ENCODE measurements around the gene FREY1. TPM values are rescaled to one million over a fixed set of nuclear protein-coding genes. Genes with fewer than 3 reads are reported as not detected.

The FREY1 gene
- polyA plus RNA-seq, 1 donor (not counting 4 experiments of a cell fraction or from before 2014, with no cell fraction given) = 0.25 TPM

DNA sequence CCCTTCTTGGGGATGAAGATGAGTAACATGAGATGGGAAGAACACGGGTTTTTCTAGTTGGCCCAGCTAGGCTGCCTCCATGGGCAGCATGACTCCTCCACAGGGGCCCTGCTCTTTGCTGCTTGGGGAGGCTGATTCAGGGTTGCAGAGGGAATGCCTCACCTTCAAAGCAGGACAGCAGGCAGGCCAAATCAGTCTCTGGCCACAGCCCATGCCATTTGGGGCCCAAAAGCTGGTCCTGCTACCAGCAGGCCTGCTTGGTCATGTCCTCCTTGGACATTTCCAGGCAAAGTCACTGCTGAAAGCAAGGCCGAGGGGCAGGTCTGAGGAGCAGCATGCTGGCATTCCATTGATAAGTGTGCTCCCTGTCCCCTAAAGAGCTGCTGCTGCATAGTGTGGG is 35.4 kb downstream of the FREY1 start:
- Histone ChIP-seq H3K4me3 (ENCODE audit: control insufficient read depth in 2 of 3, extremely low read depth in 1 of 3, insufficient read depth in 2 of 3, low read depth in 1 of 3, low read length in 3 of 3) (no peak overlapping the region), H3K27ac (ENCODE audit: control insufficient read depth, insufficient read depth, low read length) (no peak overlapping the region), H3K36me3 (ENCODE audit: control insufficient read depth in 2 of 2, extremely low read depth in 1 of 2, insufficient read depth in 2 of 2, low read length in 2 of 2) (peaks cover 20 to 33% of the 10 kb centered on the region in 2 experiments), H3K9ac (ENCODE audit: control insufficient read depth, extremely low read depth, insufficient read depth, low read length) (no peak overlapping the region), H3K4me2 (ENCODE audit: control insufficient read depth, extremely low read depth, insufficient read depth, low read depth, low read length) (no peak overlapping the region), H3K9me1 (ENCODE audit: control insufficient read depth, extremely low read depth, insufficient read depth, low read length) (no peaks in the 10 kb centered on the region), H2AFZ (ENCODE audit: control insufficient read depth, low read length) (no peak overlapping the region), H3K79me2 (ENCODE audit: control insufficient read depth, insufficient read depth, low read length) (no peaks in the 10 kb centered on the region), H3K9me3 (ENCODE audit: control insufficient read depth, low read depth, low read length) (no peaks in the 10 kb centered on the region), H3K4me1 (ENCODE audit: control insufficient read depth, extremely low read depth, insufficient read depth, low read length) (peaks cover 5% of the 10 kb centered on the region), H3K27me3 (ENCODE audit: control insufficient read depth, extremely low read depth, insufficient read depth, low read length) (no peaks in the 10 kb centered on the region), H4K20me1 (ENCODE audit: control insufficient read depth, extremely low read depth, insufficient read depth, low read length) (no peaks in the 10 kb centered on the region)
- DNase-seq (ENCODE audit: low read depth, low spot score) (no peak), FAIRE-seq (no peak)
- TF ChIP-seq, protein P1, sequence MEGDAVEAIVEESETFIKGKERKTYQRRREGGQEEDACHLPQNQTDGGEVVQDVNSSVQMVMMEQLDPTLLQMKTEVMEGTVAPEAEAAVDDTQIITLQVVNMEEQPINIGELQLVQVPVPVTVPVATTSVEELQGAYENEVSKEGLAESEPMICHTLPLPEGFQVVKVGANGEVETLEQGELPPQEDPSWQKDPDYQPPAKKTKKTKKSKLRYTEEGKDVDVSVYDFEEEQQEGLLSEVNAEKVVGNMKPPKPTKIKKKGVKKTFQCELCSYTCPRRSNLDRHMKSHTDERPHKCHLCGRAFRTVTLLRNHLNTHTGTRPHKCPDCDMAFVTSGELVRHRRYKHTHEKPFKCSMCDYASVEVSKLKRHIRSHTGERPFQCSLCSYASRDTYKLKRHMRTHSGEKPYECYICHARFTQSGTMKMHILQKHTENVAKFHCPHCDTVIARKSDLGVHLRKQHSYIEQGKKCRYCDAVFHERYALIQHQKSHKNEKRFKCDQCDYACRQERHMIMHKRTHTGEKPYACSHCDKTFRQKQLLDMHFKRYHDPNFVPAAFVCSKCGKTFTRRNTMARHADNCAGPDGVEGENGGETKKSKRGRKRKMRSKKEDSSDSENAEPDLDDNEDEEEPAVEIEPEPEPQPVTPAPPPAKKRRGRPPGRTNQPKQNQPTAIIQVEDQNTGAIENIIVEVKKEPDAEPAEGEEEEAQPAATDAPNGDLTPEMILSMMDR (optimal IDR thresholded peaks at IDR 0.05 in 1 of 3, IDR thresholded peaks at IDR 0.05 in 1 of 3, conservative IDR thresholded peaks at IDR 0.05 in 1 of 3; ENCODE audit: extremely low read depth in 1 of 3, insufficient read depth in 2 of 3, low read length in 3 of 3) = no peak
- TF ChIP-seq EZH2 (IDR thresholded peaks at IDR 0.05; ENCODE audit: low read length) = no peak
- dilution Hi-C loops (cut with MboI; ENCODE audit: extremely low pct_ligation_motif_present, low sequenced_read_pairs) = no loop called here

DNA sequence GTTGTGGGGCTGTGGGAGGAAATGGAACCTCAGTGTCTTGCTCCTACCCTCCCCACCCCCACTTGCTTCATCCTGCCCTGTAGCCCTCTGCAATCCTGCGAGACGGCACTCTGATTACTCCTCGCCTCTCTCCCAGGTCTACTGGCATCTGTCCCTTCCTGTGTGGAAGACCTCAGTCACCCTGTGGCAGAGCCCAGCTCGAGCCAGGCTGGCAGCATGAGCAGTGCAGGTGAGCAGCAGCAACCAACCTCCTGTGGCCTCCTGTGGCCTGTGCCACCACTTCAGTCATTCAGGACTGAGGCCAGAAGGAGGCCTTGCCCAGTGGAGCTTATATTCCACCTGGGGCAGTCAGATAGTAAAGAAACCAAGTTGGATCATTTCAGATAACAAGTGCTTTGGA is 36.4 kb downstream of the FREY1 start:
- no peak for DNase-seq (ENCODE audit: low read depth, low spot score)
- dilution Hi-C loops (cut with MboI; ENCODE audit: extremely low pct_ligation_motif_present, low sequenced_read_pairs) = no loop called here

More for the DNA sequence above, 36.4 kb downstream of the FREY1 start:
- H3K4me2 ChIP-seq (ENCODE audit: control insufficient read depth, extremely low read depth, insufficient read depth, low read depth, low read length) = no peak overlapping the region
- H3K79me2 ChIP-seq (ENCODE audit: control insufficient read depth, insufficient read depth, low read length) = no peaks in the 10 kb centered on the region
- no peak overlapping the region for H3K27ac ChIP-seq (ENCODE audit: control insufficient read depth, insufficient read depth, low read length)
- H3K36me3 ChIP-seq (ENCODE audit: control insufficient read depth in 2 of 2, extremely low read depth in 1 of 2, insufficient read depth in 2 of 2, low read length in 2 of 2) = peaks cover 20 to 37% of the 10 kb centered on the region in 2 experiments
- TF ChIP-seq, protein P1 (optimal IDR thresholded peaks at IDR 0.05 in 1 of 3, IDR thresholded peaks at IDR 0.05 in 1 of 3, conservative IDR thresholded peaks at IDR 0.05 in 1 of 3; ENCODE audit: extremely low read depth in 1 of 3, insufficient read depth in 2 of 3, low read length in 3 of 3) = no peak
- no peak for TF ChIP-seq EZH2 (IDR thresholded peaks at IDR 0.05; ENCODE audit: low read length)
- no peak overlapping the region for H2AFZ ChIP-seq (ENCODE audit: control insufficient read depth, low read length)
- no peaks in the 10 kb centered on the region for H3K9me3 ChIP-seq (ENCODE audit: control insufficient read depth, low read depth, low read length)
- H3K4me3 ChIP-seq (ENCODE audit: control insufficient read depth in 2 of 3, extremely low read depth in 1 of 3, insufficient read depth in 2 of 3, low read depth in 1 of 3, low read length in 3 of 3) = no peak overlapping the region
- H3K27me3 ChIP-seq (ENCODE audit: control insufficient read depth, extremely low read depth, insufficient read depth, low read length) = no peaks in the 10 kb centered on the region
- H3K9ac ChIP-seq (ENCODE audit: control insufficient read depth, extremely low read depth, insufficient read depth, low read length) = no peak overlapping the region
- no peak for FAIRE-seq
- no peaks in the 10 kb centered on the region for H3K9me1 ChIP-seq (ENCODE audit: control insufficient read depth, extremely low read depth, insufficient read depth, low read length)
- peaks cover 5% of the 10 kb centered on the region for H3K4me1 ChIP-seq (ENCODE audit: control insufficient read depth, extremely low read depth, insufficient read depth, low read length)
- H4K20me1 ChIP-seq (ENCODE audit: control insufficient read depth, extremely low read depth, insufficient read depth, low read length) = no peaks in the 10 kb centered on the region
